GM18505 (cell line): ENCODE measurements around the gene C11orf54.
"Not testable (repeated sequence)": the region's sequence is repeated elsewhere in the genome, so short reads cannot be mapped to it uniquely, and the experiment has no call there.

Experiments
- ATAC-seq: cut with Tn5 transposase; IDR thresholded peaks from one replicate; pipeline ENCODE4 v1.9.1; 2021; ENCODE audit not compliant: unreplicated experiment
- POLR2A ChIP-seq: IDR thresholded peaks from 4 replicates; pipeline ENCODE4 v1.6.1; 2011; ENCODE audit warnings: borderline replicate concordance; ENCODE audit not compliant: insufficient read depth, insufficient read length; ENCODE audit errors: extremely low read depth

The C11orf54 gene

DNA sequence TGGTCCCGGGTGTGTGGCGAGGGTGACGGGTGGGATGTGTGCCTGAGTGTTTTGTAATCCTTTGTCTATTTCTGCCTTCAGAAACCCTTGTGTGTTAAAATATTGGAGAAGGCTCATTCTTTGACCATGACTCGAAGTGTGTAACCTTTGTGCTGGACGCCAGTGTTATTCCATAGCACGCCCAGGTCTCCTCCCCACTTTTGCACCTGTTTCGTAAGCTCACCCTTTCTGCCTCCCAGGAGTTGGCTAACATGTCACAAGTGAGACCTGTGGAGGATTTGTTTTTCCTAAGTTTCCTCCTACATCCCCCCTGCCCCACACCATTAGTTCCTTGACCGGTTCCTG is 382 bp downstream of the C11orf54 start:
- no peak for TF ChIP-seq POLR2A

DNA sequence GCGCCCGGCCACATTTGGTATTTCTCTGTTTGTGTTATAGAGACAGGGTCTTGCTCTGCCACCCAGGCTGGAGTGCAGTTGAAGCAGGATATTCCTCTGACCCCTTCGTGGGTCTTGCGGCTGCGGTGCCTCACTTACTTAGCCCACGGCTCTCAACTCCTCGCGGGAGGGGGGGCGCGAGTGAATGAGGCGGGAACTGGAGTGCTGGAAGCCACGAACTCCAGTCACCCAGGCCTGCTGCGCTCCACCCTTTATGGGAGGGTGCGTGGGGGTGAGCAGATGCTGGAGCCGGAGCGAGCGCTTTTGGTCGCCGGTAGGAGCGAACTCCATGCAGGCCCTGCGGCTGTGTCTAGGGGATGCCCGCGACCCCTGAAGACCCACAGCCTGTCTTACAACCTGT is 1.8 kb downstream of the C11orf54 start:
- no peak for ATAC-seq

More for the DNA sequence above, 382 bp downstream of the C11orf54 start:
- ATAC-seq, result peak; percentile 5

DNA sequence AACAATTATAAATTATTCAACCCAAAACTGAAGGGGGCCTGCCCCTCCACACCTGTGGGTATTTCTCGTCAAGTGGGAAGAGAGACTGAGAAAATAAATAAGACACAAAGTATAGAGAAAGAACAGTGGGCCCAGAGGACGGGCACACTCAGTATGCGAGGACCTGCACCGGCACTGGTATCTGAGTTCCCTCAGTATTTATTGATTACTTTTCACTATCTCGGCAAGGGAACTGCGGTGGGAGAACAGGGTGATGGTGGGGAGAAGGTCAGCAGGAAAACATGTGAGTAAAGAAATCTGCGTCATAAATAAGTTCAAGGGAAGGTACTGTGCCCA is 3.2 kb downstream of the C11orf54 start:
- no peak for ATAC-seq
- no peak for TF ChIP-seq POLR2A

More for the DNA sequence above, 1.8 kb downstream of the C11orf54 start:
- no peak for TF ChIP-seq POLR2A

DNA sequence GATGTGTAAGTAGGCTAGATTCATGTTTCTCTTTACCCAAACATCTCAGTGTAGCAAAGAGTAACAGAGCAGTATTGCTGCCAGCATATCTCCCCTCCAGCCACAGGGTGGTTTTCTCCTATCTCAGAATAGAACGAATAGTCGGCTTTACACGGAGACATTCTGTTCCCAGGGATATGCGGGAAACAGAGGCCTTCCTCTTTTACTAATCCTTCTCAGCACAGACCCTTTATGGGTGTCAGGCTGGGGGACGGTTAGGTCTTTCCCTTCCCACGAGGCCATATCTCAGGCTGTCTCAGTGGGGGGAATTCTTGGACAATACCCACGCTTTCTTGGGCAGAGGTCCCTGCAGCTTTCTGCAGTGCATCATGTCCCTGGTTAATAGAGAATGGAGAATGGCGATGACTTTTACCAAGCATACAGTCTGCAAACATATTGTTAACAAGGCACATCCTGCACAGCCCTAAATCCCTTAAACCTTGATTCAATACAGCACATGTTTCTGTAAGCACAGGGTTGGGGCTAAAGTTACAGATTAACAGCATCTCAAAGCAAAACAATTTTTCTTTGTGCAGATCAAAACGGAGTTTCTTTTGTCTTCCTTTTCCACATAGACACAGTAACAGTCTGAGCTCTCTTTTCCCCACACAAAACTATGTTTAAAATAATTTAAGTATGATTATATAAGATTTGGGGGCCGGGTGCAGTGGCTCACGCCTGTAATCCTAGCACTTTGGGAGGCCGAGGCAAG is 3.7 kb downstream of the C11orf54 start:
- not testable (repeated sequence) for ATAC-seq

DNA sequence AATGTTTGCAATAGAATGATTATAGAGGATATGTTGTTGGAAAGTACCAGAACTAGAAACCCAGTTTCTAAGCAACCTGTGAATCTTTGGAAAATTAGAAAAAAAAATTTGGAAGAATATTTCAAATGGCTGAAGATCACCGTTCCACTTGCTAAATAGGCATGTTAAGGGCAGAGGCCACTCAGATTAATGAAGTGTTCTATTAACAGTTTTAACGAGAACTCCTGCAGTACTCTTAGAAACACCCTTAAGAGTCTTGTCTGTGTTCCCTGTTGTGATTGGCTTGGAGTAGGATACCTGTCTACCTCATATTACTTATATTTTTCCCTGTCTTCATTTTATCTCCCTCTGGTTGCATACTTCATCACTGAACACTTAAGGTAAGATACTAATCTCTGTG is 4.6 kb downstream of the C11orf54 start:
- no peak for ATAC-seq
- TF ChIP-seq POLR2A, result no peak

DNA sequence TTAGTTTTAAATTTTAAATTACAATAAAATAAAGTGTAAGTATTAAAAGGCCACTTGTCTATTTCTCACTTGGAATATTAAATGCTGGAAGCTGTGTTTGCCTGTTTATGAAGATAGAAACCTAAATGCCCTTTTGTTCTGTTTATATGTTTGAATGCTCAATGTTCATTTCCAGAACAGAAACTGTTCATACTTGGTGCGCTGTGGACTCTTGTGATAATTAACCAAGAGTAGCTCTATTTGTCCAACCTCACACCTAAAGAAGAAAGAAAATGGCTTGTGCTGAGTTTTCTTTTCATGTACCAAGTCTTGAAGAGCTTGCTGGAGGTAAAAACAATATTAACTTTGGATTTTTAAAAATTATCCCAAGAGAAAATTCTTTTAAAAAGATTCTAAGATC is 5.7 kb downstream of the C11orf54 start:
- no peak for TF ChIP-seq POLR2A
- peak; percentile 70 for ATAC-seq

DNA sequence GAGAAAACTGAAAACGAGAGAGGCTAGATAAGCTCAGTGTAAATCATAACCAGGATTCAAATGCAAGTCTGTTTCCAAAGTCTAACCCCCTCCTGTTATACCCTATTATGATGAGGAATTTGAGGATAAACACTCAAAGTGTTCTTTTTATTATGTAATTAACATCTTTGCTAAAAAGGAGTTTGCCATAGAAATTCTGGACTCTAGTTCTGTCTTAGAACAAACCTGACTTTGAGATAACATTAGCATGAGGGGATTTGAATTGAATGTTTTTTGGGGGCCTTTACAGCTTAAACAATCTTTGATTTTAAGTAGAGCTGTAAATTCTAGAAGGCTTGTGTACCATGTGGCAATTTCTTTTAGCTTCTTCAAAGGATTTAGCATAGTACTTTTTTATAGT is 9.5 kb downstream of the C11orf54 start:
- no peak for TF ChIP-seq POLR2A
- no peak for ATAC-seq

DNA sequence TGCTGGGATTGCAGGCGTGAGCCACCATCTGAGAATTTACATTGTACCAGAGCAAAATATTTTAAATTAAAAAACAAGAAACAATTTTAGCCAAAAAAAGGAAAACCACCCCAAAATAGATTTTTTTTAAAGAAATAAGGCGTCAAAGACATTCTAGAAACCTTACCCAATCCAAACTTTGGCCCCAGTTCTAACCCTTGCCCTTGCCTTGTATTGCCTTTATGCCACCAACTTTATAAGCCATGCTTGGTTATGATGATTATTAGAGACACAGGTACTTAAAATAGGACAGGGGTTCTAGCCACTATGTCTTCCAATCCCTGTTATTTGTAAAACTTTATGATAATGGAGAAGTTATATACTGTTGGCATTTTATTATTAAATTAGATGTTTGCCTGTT is 11.8 kb downstream of the C11orf54 start:
- no peak for ATAC-seq

DNA sequence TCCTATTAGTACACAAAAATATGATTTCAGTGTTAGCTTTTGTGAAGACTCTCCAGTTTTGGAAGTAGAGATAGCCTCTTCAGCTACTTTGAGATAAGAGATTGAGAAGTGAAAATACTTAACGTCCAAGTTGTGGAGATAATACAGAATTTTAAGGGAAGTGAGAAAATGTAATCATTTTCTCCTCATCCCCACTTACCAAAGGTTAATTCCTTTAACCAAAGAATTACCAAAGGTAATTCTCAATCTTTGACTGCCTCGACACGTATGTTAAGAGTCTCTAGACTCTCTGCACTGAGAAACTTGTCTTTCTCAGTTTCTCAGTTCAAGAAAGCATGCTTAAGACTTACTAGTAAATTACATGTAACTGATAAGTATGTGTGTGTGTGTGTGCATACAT is 15.3 kb downstream of the C11orf54 start:
- TF ChIP-seq POLR2A, result no peak
- no peak for ATAC-seq

More for the DNA sequence above, 11.8 kb downstream of the C11orf54 start:
- TF ChIP-seq POLR2A, result no peak

DNA sequence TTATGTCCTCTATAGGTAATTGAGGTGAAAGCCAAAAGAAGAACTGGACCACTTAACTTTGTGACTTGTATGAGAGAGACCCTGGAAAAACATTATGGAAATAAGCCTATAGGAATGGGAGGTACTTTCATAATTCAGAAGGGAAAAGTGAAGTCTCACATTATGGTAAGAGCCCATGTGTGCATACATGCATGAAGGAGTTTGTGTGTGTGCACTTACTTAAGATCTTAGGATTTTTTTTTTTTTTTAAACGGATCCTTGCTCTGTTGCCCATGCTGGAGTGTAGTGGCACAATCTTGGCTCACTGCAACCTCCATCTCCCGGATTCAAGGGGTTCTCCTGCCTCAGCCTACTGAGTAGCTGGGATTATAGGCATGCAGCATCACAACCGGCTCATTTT is 15.8 kb downstream of the C11orf54 start:
- no peak for ATAC-seq
- TF ChIP-seq POLR2A, result no peak

DNA sequence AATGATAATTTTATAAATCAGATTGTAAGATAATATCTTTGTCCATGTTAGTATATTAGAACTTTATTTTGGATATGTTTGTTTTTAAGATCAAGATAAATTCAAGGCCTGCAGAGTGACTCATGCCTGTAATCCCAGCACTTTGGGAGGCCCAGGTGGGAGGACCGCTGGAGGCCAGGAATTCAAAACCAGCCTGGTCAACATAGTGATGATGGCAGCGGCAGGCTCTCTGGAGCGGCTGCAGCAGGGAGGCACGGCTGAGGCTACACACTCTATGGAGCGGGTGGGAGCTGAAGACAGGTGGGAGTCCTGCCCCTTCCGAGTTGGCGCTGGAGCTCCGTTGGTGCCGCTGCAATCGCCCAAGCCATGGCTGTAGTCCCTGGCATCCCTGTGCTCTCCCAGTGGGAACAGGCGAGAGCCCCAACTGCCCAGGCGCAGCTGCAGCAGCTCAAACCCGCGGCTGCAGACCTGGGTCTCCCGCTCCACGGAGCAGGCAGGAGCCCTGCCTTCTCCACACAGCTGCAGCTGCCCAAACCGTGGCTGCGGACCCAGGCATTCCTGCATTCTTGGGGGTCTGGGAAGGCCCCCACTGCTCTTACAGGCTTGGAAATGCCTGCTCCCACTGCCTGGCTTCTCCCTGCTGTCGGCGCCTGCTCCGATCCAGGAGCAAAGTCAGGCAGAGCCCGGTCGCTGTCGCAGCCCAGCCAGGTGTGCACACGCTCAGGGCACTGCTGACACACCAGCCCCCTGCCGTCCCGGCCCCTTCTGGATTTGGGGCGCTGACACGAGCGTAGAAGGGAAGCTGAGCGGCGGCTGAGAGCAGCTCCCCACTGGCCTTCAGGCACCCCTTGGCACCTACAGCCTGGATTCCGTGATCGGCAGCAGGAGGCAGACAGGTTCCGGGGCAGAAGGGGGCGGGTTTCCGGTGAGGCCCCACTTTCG is 16.7 kb downstream of the C11orf54 start:
- no peak for TF ChIP-seq POLR2A
- ATAC-seq, result no peak

DNA sequence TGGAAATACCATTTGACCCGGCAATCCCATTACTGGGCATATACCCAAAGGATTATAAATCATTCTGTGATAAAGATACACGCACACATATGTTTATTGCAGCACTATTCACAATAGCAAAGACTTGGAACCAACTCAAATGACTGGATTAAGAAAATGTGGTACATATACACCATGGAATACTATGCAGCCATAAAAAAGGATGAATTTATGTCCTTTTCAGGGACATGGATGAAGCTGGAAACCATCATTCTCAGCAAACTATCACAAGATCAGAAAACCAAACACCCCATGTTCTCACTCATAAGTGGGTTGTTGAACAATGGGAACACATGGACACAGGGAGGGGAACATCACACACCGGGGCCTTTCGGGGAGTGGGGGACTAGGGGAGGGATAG is 17.7 kb downstream of the C11orf54 start:
- ATAC-seq, result not testable (repeated sequence)

DNA sequence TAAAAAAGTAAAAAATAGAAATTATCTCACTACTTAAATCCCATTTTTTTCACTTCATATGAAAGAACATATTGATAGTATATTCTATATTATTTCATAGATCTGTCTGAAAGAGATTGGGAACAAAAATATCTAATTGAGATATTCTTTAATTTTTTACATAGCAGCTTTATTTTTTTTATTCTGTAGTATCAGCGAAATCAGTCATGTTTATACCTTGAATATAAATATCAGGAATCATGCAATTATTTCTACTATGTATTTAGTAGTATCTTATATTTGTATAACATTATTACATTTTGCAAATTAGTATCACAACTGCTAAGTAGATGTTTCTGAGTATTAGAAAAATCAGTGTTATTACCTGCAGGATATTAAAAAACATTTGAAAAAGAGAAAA is 20.4 kb downstream of the C11orf54 start:
- no peak for TF ChIP-seq POLR2A

DNA sequence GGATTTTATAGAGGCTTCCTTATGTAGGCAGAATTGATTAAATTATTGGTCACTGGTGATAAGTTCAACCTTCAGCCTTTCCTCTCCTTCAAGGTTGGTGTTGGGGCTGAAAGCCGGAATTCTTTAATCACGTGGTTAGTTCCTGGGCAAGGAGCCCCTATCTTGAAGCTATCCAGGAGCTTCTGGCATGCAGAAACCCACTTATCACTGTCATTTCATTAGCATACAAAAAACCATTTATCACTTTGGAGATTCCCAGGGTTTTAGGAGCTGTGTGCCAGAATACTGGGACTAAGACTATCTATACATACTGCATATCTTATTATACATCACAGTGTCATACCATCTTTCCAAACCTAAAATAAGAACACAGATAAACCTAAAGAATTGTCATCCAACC is 24.1 kb downstream of the C11orf54 start:
- ATAC-seq, result no peak
- TF ChIP-seq POLR2A, result no peak

More for the DNA sequence above, 20.4 kb downstream of the C11orf54 start:
- ATAC-seq, result no peak
